Stimulated activated CD4-positive, alpha-beta T cell treated with anti-CD3 and anti-CD28 coated beads, Interleukin-4, amount 100 ng/mL, for 4 hours (primary cell): ENCODE results near the gene LYPD5.
"Not testable (repeated sequence)": the region's sequence is repeated elsewhere in the genome, so short reads cannot be mapped to it uniquely, and the experiment has no call there.

Source experiments
- DNase-seq, 2 experiments: peaks; one replicate each; pipeline ENCODE4 v3.0.0-alpha.2; 2020

LYPD5 gene

DNA sequence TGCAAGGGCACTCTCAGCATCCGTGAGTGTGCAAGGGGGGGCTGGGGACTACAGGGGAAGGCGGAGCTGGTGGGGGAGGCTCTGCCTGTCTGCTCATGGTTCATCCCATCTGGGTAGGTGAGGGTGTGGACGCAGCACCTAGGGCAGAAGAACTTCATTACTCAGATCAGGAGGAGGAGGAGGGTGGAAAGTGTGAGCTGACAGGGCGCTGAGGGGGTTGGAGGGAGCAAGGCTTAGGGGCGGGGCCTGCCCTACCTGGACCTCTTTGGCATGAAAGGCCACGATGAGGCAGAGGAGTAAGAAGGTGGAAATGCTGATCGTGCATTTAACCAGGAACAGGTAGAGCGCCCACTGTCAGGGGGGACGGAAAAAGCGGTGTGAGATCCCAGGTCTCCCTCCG, 26.0 kb downstream of the LYPD5 start:
- DNase-seq, result peak; percentile 72 to 88

GRCh38 chr19:43775299-43775890, 26.9 kb downstream of the LYPD5 start:
- no peak for DNase-seq

GRCh38 chr19:43774940-43775258, 27.3 kb downstream of the LYPD5 start:
- DNase-seq, result not testable (repeated sequence)

DNA sequence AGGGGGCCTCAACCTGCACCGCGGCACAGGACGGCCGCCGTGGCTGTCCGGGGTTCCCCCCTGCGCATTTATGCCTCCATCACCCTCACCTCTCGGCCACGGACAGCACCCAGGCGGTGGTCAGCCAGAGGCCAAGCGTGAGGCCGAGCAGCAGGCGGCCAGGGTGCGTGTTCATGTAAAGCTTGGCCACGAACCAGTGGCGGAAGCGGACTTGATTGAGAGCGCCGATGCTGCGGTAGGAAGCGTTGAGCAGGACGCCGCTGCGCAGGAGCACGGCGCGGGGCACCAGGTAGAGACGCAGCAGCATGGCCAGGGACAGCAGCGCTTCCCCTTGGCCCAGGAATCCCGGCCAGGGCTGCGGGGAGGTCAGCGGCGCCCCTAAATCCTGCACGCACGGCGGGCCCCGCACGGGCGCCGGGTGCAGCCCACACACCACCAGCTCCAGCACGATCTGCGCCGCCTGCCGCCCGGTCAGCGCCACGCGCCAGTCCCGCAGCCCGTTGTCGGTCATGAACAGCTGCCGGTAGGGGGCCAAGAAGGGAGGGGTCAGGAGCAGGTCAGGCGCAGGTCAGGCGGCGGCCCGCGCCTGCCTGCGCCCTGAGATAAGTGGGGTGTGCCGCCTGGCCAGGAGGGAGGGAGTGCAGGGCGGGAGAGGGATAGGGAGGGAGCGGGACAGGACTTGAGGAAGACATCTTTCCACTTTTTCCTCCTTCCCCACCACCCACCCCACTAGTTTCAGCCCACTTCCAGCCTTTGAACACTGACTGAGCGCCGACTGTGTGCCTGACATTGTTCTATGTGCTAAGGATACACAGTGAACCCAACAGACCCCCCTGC, 27.9 kb downstream of the LYPD5 start:
- DNase-seq, result no peak

DNA sequence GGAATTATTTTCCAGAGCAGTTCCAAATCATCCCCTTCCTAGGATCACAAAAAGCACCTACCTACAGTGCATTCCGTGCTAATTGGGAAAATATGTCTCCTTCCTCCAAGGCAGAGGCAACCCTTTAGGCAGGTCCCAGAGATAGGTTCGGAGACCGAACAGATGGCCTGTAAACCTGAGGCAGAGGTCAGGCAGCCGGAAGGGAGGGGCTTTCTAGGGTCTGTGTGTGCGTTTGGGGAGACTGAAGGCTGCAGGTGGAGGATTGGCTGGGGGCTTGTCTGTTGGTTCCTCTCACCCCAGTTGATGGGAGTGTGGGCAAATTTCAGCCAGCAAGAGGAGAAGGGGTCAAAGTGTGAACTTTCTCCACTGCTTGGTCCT, 28.5 kb downstream of the LYPD5 start:
- no peak for DNase-seq

- DNase-seq, result no peak
These were observed 33.0 kb downstream of the LYPD5 start for GRCh38 chr19:43769256-43769655.

DNA sequence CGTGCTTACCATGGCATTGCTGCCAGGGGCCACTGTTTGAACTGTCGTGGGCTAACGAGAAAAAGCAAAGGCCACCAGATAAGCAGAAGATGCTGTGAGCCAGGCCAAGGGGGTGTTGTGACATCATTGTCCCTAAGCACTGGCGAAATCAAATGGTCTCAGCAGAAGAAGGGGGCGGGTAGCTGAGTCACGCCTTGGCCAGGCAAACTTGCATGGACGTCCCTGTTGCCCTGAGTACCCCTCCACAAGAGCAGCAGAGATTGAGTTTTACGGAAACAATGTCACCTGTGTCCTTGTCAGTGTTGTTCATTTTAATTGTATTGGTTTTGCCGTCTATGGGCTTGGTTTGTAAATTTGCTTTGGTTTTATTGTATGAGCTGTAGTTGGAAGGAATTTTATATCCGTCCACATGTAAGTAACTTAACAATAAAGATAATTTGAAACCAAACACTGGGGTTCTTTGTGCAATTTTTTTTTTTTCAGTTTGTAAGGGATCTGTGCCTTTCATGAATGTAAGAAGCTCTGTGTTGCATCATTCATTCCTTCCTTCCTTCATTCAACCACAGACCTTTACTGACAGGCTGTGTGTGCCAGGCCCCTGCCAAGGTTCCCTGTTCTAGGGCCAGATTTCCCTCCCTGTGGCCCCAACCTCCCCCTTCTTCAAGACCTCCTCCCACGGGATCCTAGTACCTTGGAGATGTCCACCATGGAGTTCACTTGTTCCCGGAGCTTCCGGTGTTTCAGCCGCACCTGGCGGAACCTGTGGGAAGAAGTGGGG, 33.8 kb downstream of the LYPD5 start:
- DNase-seq, result no peak

DNA sequence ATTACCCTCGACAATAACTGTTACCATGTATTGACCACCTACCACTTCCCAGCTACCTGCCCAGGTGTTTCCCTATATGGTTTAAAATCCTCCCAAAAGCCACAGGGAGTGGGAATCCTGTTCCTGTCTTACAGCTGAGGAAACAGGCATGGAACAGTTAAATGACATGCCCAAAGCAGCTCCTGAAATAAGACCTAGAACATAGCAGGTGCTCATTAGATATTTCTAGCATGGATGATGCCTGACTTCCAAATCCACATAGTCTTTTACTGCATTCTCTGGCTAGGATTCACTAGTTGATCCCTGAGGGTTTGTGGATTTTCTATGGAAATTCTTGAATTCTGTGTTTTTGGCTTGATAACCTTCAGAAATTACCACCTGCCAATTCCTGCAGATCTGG, 34.4 kb downstream of the LYPD5 start:
- no peak for DNase-seq

GRCh38 chr19:43767316-43767715, 34.9 kb downstream of the LYPD5 start:
- DNase-seq, result no peak

GRCh38 chr19:43766755-43767043, 35.5 kb downstream of the LYPD5 start:
- no peak for DNase-seq

- peak; percentile 71 to 80 for DNase-seq
These were observed 37.0 kb downstream of the LYPD5 start for GRCh38 chr19:43765109-43765876.

DNA sequence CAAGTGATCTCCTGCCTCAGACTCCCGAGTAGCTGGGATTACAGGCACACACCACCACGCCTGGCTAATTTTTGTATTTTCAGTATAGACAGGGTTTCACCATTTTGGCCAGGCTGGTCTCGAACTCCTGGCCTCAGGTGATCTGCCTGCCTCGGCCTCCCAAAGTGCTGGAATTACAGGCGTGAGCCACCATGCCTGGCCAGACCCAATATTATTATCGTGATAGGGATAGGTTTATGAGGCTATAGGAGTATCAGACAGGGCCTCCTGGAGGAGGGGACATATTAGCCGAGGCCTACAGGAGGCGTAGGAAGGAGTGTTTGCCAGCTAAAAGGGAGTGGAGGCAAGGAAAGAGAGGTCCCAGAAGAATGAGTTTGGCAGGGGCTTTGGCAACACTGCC, 37.6 kb downstream of the LYPD5 start:
- not testable (repeated sequence) for DNase-seq

DNA sequence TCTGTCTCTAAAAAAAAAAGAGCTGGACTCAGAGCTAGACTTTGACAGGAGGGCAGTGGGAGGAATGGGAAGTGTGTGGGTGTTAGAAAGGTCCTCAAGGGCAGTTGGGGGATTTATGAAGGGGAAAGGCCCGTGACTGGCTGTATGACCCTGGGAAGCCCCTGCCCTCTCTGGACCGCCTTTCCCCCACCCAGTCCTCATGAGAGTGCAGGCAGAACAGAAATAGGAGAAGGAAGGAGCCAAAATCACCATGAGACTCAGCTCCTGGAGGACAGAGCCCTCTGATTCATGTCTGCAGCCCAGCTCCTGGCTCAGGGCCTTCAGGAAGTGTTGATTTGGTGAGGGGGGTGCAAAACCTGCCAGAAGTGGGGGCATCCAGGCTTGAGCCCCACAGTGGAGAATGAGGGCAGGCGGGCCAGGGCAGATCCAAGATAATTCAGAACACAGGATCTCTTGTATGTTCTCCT, 38.7 kb downstream of the LYPD5 start:
- DNase-seq, result no peak

- no peak for DNase-seq
These were observed 39.4 kb downstream of the LYPD5 start for GRCh38 chr19:43762814-43763213.

GRCh38 chr19:43760941-43761340, 41.3 kb downstream of the LYPD5 start:
- no peak for DNase-seq

DNA sequence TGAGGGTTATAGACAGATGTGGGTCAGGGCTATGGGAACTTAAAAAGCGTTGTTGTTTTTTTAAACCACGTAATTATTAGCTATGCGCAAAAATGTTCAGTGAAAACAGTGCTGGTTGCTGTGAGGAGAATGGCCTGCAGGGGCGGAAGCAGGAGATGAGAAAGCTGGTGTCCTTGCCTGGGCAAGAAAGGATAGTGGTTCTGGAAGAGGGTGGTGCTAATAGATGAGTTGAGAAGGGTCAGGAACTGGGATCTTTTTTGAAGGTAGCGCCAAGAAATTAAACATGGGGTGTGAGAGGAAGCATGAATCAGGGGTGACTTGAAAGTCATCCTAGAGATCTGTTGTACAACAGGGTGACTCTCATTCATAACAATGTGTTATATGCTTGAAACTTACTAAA, 42.7 kb downstream of the LYPD5 start:
- DNase-seq, result no peak

DNA sequence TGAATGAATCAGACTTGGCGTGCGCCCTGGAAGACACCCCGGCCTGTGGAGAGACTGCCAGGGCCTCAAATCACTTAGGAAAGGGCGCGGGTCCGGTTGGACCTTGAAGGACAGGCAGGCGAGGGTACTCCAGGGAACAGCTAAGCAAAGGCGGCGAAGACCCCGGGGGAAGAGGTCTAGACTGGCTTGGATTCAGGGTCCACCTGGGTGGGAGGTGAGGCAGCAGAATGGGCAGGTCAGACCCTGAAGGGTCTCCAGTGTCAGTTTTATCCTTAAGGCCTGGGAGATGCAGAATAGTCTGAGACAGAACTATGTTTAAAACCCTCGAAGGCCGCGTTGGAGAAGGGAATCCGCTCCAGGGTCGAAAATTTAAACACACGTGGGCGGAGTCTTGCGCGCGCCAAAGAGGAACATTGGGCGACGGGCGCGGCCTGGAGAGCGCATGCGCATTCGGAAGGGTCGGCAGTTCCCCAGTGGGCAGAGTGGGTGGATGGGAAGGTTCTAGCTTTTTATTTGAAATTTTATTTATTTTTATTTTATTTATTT, 46.9 kb downstream of the LYPD5 start:
- peak; percentile 75 to 77 for DNase-seq

- DNase-seq, result peak; percentile 97 to 98
These were observed 47.6 kb downstream of the LYPD5 start, which contains the start of gene SMG9 for GRCh38 chr19:43754503-43755255. Gene SMG9 (minus strand): TSS chr19:43754962. CDS start chr19:43750741, 4,221 bp downstream.

- DNase-seq, result no peak
These were observed 48.1 kb downstream of the LYPD5 start for GRCh38 chr19:43754253-43754502.

GRCh38 chr19:43752287-43752875, 49.9 kb downstream of the LYPD5 start:
- DNase-seq, result no peak

DNA sequence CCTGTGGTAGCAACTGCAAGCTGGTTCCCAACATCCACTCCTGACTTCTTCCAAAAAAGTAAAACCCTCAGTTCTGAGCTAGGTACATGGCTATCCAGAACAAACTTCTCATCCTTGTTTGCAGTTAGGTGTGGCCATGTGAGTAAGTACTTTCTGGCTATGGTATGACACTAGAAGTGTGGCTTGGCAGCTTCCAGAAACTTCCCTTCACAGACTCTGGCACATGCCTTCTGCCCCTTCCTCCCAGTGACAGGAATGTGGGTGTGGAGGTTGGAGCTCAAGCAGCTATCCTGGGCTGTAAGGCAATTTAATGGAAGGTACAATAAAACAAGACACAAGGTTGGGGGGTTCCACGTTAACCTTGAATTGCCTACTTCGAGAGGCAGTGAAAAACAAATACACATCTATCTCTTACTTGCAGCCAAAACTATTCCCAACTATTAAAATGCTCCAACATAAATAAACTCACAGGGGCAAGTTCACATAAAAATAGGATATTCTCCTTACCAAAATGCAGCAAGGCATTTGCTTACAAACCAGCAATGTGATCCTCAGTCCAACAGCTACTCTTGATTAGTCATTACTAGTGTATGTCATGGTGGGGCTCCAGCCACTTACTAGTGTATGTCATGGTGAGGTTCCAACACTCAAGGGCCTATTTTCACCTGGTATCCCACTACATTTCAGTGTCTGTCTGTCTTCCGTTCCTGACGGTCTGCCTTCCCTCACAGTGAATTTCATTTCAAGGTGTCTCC, 50.6 kb downstream of the LYPD5 start:
- DNase-seq, result no peak
